Measurements from ENCODE around the gene HTR6.
"Not testable (repeated sequence)": the region's sequence is repeated elsewhere in the genome, so short reads cannot be mapped to it uniquely, and the experiment has no call there.

HTR6 gene

DNA sequence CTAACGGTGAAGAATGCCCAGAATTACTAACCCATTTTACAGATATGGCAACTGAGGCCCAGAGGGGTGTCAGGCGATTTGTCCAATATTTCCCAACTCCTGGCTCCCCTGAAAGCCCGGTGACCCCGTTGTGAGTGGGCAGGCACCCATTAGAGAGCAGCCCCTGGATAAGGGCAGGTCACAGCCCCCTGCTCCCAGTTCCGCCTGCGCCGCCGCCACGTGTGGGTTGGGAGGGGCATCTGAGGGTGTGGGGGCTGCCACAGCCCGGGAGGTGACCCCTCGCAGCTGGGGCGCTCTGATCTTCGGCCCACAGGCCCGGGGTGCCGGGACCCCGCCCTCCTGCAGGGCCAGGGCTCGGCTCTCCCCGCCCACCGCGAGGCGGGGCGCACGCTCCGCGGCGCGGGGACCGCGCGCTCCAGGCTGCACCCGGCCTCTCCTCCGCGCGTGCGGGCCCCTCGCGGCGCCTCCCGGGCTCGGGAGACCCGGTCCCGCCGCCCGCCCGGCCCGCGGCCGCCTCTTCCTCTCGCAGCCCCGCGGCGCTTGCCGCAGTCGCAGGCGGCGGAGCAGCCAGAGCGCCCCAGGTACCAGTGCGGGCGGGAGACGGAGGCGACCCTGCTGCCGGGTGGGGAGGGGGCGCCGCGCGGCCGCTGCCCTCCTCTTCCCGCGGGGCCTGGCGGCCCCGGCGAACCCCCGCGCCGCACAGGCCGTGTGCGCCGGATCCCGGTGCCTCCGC is at the start of gene HTR6:
HTR6 (plus strand) TSS at position 423 of the 733 bp plus-strand sequence. CDS start 879 bp downstream, outside the sequence.
- DNase-seq: no peak

- DNase-seq: no peak
These were observed 49.2 kb upstream of the HTR6 start for GRCh38 chr1:19615438-19615837.

- DNase-seq: no peak
These were observed 48.2 kb upstream of the HTR6 start for GRCh38 chr1:19616489-19616888.

DNA sequence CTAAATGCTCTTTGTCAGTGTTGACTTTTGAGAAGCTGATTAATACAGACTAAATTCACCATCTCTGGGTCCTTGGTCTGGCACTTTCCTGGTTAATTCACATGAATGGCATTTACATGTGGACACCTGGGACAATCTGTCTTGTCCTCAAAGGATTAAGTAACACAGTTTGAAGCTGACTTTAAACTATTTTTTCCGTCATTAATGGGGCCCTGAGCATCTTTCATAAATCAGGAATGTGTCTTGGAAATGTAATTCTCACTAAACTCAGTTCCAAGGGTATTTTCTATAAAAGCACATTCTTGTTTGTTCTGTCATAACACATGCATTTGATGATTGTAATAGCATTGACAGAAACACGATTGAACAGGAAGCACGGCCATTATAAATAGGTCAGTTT is 47.3 kb upstream of the HTR6 start:
- no peak for DNase-seq

DNA sequence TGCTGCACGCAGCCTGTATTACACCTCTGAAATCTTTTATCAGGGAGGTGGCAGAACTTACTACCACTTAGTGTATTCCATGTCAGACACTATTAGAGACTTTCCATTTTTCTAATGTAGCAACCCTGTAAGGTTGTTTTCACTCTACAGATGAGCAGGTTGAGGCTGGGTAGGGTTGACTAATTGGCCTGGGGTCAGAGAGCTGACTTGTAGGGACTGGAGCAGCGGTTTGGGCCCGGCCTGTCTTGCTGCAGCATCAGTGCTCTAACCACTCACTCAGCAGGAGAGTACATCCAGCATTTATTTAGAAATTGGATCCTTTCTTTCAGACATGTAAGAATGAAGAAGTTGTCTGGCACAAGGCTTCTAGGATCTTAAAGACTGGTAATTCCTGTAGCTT is 46.2 kb upstream of the HTR6 start:
- DNase-seq: no peak

- no peak for DNase-seq
These were observed 44.8 kb upstream of the HTR6 start for GRCh38 chr1:19619697-19620384.

DNA sequence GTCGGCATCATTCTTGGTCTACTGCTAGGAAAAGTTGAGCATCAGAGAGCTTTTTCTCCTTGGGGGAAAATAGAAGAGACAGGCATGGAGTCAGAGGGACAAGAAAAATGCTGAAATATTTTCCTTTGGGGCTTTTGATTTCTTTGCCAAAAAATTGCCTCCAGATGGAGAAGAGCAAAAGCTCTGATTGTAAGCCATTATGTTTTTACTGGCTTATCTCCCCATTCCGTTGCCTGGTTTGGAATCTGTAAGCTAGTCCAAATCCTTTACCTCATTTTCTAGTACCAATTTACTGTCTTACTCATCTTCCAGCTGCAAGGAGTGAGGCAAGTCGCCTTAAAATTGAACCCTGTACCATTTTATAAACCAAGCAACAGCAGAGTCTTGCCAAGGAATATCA is 43.9 kb upstream of the HTR6 start:
- no peak for DNase-seq

DNA sequence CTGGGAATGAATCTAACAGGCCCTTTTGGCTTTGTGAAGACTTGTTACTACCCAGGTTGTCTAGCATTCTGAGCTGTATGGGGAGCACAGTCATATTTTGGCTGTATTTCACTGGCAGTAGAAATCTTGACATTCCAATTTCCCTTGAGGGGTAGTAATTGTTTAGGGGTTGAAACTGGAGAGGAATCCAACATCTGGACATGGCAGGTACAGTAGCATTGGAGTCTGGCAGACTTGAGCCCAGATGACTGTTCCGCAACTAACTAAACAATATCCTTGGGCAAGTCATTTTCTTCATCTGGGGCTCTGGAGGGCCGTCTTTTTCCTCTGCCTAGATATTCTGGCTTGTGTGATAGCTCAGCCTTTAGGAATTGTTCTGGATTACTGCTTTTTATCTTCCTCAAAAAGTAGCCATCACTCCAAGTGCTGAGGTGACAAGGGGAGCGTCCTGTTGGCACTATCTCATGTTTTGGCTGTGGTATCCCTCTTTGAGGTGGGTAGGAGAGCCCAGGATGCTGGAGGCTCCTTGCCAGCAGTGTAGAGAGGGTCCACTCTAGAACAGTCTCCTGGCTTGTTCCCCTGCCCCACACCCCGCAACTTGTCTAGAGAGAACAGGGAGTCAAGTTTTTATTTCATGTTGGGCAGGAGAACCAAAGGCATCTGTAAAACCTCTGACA is 43.3 kb upstream of the HTR6 start:
- no peak for DNase-seq

DNA sequence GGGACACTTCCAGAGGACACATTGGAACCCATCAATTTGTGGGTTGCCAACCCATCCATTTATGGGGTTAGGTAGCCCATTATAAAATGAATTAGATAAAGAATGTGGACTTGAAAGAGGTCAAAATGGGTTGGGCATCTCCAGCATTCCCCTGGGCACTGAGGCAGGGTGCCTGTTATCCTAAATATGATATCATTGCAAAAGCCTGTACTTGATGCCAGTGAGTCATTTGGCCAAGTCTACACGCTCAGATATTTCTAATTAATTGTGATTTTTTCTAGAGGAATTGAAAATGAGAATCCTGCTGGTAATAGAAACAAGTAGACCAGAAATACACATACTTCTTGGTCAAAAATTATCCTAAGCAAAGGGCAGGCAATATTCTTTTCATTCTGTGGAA is 42.5 kb upstream of the HTR6 start:
- no peak for DNase-seq

DNA sequence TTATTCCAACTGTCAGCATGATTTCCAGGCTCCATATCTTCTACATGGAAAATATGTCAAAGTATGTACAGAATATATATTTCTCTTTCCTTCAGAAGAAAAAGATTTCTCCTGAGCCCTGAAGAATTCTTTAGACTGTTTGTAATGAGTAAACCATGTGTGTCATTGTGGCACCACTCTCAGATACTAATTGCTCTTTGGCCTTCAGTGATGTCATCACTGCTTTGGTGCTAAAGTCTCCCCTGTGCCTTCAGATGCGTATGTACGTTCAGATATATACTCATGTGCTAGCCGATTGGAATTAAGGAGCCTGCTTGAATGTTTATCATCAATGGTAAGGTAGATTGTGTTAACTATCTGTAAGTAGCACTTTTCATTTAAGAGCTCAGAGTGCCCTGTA is 41.2 kb upstream of the HTR6 start:
- no peak for DNase-seq

GRCh38 chr1:19625291-19625937 is 39.3 kb upstream of the HTR6 start:
- no peak for DNase-seq

DNA sequence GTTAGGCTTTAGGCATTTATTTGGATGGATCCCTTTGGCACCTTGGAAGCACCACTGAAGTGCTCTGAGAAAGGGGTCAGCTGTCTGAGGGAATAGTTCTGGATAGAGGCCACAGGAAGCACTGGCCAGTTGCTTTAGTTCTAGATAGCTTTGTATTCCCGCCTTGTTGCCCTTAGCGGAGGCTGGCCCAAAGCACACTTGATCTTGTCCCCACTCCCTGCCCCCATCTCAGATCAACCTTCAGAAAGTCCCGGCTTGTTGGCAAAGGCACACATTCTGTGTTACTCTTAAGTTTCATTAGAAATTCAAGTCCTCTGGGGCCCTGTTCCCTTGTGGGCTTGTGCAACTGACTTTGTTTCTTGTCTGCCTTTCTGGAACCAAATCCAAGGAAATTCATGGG is 35.8 kb upstream of the HTR6 start:
- DNase-seq: no peak

- DNase-seq: no peak
These were observed 35.3 kb upstream of the HTR6 start for GRCh38 chr1:19629357-19629756.

GRCh38 chr1:19630192-19630591 is 34.5 kb upstream of the HTR6 start:
- DNase-seq: not testable (repeated sequence)

DNA sequence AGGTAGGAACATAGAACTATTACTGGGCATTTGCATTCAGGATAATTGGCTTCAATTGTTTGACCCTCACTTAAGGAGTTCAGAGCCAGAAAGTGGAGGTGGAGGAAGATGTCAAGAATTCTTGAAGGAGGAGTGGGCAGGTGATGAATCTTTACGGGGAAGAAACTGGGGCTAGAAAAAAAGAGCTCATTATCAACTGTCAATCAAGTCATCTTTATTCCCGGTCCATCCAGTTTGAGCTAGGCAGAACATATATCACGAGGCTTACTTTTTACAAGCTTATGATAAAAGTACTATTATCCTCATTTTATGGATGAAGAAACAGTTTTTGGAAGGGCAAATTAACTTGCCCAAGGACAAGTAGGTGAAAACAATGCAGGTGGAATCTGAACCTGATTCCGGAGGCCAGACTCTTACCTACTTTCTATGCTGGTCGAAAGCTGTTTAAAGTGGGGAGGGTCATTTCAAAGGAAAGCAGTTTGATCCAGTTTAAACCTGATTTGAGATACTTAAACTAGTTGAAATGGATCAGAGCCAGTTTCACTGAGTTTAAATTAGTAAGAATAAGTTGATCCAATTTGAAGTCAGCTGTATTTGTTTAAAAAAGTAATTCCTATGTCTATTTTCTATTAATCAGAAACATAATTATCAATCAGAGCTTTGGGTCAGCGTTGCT is 33.8 kb upstream of the HTR6 start:
- DNase-seq: no peak

GRCh38 chr1:19632211-19632610 is 32.5 kb upstream of the HTR6 start:
- no peak for DNase-seq

GRCh38 chr1:19633106-19633505 is 31.6 kb upstream of the HTR6 start:
- DNase-seq: no peak

DNA sequence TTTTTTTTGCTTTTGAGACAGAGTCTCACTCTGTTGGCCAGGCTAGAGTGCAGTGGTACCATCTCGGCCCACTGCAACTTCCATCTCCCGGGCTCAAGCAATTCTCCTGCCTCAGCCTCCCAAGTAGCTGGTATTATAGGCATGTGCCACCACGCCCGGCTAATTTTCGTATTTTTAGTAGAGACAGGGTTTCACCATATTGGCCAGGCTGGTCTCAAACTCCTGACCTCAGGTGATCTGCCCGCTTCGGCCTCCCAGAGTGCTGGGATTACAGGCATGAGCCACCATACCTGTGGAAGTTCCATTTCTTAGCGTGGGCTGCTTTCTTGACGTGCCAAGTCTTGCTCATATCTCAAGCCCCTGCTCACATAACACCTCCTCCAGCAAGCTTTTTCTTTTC is 29.6 kb upstream of the HTR6 start:
- not testable (repeated sequence) for DNase-seq

DNA sequence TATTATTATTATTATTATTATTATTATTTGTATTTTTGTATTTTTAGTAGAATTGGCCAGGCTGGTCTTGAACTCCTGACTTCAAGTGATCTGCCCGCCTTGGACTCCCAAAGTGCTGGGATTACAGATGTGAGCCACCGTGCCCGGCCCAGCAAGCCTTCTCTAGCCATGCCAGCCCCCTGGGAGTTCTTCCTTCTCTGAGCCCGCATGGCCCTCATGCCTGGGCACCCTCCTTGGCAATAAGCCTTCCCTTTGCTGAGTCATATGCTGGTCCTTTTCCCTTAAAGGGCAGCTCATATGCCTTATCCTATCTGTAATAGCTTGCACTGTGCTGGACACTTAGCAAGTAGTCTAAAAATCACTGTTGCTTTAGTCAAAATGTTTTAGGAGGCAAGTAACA is 29.0 kb upstream of the HTR6 start:
- no peak for DNase-seq

- DNase-seq: no peak
These were observed 28.6 kb upstream of the HTR6 start for GRCh38 chr1:19636065-19636464.

- DNase-seq: not testable (repeated sequence)
These were observed 27.9 kb upstream of the HTR6 start for GRCh38 chr1:19636749-19637148.

- DNase-seq: no peak
These were observed 27.1 kb upstream of the HTR6 start for GRCh38 chr1:19637606-19638005.

GRCh38 chr1:19639228-19639627 is 25.4 kb upstream of the HTR6 start:
- DNase-seq: not testable (repeated sequence)

Data from NCI-H1092 treated with DMSO at 0.1 percent for 48 hours (cell line).